ENCODE measurements around the gene ITPA. TPM values are rescaled to one million over a fixed set of nuclear protein-coding genes. Genes with fewer than 3 reads are reported as not detected.

ITPA gene
- total RNA-seq, 1 experiment from 2014 or later = 78.9 TPM

- in situ Hi-C loops (cut with HindIII; ENCODE audit: low sequenced_read_pairs) = no loop called here
- DNase-seq (ENCODE audit: low spot score) = no peak
These were observed 28.0 kb downstream of the ITPA start for GRCh38 chr20:3237011-3237957.

- in situ Hi-C loops (cut with HindIII; ENCODE audit: low sequenced_read_pairs) = no loop called here
- no peak for DNase-seq (ENCODE audit: low spot score)
These were observed 28.8 kb downstream of the ITPA start for GRCh38 chr20:3237958-3238615.

- in situ Hi-C loops (cut with HindIII; ENCODE audit: low sequenced_read_pairs) = no loop called here
- no peak for DNase-seq (ENCODE audit: low spot score)
These were observed 29.3 kb downstream of the ITPA start for GRCh38 chr20:3238616-3239025.

DNA sequence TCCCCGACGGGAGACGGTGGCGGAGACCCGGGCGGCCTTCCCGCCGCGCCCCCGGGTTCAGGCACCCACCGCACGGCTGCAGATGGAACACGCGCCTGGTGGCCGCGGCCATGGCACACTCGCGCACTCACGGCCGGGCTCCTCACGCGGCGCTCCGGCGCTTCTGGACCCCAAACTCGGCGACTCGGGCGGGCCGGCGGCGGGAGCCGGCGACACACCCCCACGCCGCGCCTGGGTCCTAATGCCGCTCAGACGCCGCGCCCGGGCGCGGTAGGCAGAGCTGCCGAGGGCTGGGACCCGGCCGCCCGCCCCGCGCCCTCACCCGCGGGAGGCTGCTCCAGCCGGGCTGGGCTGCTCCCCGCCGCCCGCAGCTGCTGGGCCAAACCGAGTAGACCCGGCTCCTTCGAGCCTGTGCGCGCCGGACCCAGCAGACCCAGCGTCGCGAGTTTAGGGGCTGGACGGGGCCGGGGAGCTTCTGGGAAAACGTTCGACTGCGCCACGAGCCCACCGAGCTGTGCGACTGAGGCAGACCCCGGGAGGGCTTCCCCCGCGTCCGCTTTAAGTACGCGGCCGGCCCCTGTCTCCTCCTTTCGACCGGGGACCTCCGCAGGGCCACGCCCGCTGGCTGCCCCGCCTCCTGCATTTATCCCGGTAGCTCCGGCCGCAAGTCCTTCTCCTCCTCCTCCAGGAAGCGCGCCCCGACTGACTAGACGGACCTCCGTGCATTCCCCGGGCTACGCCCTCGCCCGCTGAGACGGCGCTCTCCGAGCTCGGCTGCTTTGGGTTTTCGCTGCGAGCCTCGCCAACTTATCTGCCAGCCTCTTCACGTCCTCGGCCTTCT lies 29.9 kb downstream of the ITPA start, which contains the start of gene SLC4A11:
SLC4A11 (minus strand) TSS at position 165 of the 841 bp plus-strand sequence; CDS start at position 112, 53 bp downstream.
- peak; percentile 15 for DNase-seq (ENCODE audit: low spot score)
- in situ Hi-C loops (cut with HindIII; ENCODE audit: low sequenced_read_pairs) = no loop called here

DNA sequence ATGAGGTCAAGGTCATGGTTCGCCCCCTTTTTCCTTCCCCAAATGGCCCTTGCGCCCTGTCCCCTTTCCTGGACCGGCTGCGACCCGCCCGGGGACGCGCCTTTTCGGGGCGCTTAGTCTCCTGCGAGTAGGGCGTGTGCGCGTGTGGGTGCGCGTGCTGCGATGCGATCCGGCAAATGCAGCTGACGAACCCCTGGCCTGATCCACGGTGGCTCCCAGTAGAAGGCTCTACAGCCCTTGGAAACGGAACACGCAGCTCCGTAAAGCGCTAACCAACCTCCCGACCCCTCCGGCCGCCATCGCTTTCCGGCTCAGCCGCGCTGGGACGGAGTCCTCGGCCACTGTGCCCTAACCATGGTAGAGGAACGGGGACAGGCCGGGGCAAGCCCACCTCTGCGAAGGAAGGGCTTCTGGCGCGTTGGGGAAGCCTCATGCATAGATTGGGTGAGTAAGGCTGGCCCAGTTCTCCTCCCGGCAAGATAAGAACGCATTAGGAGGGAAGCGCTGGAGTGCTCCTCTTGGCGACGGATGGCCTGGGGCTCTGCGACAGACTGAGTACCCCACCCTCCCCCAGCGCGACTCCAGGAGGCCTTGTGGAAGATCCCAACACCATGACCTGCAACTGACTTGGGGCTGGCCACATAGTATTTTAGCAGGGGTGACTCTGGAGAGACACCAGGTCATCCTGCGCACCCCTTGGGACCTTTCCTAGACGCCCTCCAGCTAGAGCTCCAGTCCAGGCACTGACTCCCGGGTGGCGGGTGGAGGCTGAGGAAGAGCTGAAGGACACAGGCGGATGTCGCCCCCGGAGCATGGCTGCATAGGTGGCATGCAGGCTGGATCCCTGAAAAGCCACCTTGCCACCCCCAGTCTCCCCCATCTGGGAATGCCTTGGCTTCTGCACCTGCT lies 30.8 kb downstream of the ITPA start:
- DNase-seq (ENCODE audit: low spot score) = no peak
- in situ Hi-C loops (cut with HindIII; ENCODE audit: low sequenced_read_pairs) = no loop called here

DNA sequence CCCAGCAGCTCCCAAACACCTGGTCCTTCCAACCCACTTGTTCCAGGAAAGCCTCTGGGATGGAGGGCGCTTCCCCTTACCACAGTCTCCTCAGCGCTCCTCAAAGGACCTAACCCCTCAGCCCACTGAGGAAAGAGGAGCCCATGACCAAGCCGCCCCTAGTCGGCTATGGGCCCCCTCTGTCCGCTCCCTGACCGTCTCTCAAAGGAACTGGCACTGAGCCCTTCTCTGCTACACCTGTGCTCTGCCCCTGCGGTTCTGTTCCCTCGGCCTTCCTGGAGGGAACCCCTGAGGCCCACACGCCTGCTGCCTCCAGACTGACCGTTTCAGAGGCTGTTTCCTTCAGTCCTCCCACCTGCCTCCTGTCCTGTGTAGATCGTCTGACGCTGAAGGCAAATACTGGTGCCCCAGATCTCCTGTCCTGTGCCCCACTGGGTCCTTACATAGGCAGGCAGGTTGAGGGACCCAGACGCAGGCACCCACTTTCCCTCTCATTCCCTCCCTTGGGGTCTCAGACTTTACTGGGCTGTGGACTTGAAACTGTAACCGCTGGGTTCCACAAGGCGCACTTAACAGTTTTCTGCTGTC lies 31.6 kb downstream of the ITPA start:
- no peak for DNase-seq (ENCODE audit: low spot score)
- in situ Hi-C loops (cut with HindIII; ENCODE audit: low sequenced_read_pairs) = no loop called here

DNA sequence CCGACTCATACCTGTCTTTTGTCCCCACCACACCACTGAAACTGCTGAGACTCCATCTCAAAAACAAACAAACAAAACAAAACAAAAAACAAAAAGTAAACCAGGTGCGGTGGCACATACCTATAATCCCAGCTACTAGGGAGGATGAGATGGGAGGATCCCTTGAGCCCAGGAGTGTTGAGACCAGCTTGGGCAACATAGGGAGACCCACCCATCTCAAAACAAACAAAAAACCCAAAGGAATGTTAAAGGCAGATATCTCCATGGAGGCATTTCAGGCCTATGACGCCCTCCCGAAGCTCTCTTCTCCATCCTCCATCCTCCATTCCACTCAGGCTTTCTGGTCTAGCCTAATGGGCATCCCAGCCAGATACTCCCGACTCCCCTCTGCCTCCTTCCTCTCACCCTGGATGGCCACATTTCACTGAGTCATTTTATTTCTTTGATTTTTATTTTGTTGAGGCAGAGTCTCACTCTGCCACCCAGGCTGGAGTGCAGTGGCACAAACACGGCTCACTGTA lies 32.9 kb downstream of the ITPA start:
- in situ Hi-C loops (cut with HindIII; ENCODE audit: low sequenced_read_pairs) = no loop called here
- no peak for DNase-seq (ENCODE audit: low spot score)

GRCh38 chr20:3243718-3244358 lies 34.5 kb downstream of the ITPA start:
- no peak for DNase-seq (ENCODE audit: low spot score)

GRCh38 chr20:3244613-3245012 lies 35.3 kb downstream of the ITPA start:
- in situ Hi-C loops (cut with HindIII; ENCODE audit: low sequenced_read_pairs) = no loop called here
- no peak for DNase-seq (ENCODE audit: low spot score)

More at GRCh38 chr20:3243718-3244358, 34.5 kb downstream of the ITPA start:
- in situ Hi-C loops (cut with HindIII; ENCODE audit: low sequenced_read_pairs) = no loop called here

DNA sequence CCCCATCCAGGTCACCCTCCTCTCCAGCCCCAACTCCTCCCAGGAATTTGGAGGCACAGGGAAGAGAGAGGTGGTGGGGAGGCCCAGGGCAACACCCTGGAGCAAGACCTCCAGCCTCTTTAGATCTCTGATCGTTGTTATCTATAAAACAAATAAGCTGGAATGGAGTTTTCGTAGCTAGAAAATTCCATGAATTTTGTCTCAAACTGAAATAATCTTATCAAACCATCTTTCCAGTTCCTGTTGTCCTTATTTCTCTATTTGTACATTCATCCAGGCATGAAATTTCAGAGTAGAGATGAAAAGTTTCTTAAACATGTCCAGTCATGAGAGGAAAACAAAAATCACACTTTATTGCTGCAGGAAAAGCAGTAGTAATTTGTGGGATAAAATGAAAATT lies 35.9 kb downstream of the ITPA start:
- in situ Hi-C loops (cut with HindIII; ENCODE audit: low sequenced_read_pairs) = no loop called here

DNA sequence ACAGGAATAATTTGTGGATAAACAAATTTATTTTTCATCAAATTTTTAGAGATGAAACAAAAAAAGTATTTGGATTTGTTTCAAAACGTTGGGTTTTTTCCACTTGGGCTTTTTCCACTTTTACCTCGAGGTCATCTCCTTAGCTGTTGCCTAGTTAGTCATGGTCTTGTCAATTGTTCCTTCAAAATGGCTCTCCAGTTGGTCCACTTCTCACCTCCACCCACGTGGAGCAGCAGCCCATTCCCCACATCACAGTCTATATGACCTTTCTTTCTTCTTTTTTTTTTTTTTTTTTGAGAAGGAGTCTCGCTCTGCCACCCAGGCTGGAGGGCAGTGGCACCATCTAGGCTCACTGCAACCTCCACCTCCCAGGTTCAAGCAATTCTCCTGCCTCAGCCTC lies 36.4 kb downstream of the ITPA start:
- DNase-seq (ENCODE audit: low spot score) = no peak
- in situ Hi-C loops (cut with HindIII; ENCODE audit: low sequenced_read_pairs) = no loop called here

More for the DNA sequence above, 35.9 kb downstream of the ITPA start:
- no peak for DNase-seq (ENCODE audit: low spot score)

- no peak for DNase-seq (ENCODE audit: low spot score)
- in situ Hi-C loops (cut with HindIII; ENCODE audit: low sequenced_read_pairs) = no loop called here
These were observed 37.4 kb downstream of the ITPA start for GRCh38 chr20:3246682-3247081.

DNA sequence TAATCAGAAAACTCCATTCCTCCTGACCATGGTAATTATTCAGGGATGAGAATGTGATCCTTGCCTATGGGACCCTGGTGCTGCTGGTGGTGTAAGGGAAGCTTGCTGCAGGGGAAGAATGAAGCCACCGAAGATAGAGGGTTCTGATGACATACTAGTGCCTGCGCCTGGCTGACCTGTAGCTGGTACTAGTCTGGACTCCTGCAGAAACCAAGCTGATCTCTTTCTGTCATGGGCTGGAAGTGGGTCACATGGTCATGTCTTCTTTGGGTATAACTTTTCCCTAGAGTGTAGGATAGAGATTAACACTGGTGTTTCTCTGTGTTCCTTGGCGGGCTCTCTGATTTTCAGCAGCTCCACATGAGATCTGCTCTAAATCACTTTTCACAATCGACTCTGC lies 38.3 kb downstream of the ITPA start:
- in situ Hi-C loops (cut with HindIII; ENCODE audit: low sequenced_read_pairs) = no loop called here
- peak; percentile 11 for DNase-seq (ENCODE audit: low spot score)

DNA sequence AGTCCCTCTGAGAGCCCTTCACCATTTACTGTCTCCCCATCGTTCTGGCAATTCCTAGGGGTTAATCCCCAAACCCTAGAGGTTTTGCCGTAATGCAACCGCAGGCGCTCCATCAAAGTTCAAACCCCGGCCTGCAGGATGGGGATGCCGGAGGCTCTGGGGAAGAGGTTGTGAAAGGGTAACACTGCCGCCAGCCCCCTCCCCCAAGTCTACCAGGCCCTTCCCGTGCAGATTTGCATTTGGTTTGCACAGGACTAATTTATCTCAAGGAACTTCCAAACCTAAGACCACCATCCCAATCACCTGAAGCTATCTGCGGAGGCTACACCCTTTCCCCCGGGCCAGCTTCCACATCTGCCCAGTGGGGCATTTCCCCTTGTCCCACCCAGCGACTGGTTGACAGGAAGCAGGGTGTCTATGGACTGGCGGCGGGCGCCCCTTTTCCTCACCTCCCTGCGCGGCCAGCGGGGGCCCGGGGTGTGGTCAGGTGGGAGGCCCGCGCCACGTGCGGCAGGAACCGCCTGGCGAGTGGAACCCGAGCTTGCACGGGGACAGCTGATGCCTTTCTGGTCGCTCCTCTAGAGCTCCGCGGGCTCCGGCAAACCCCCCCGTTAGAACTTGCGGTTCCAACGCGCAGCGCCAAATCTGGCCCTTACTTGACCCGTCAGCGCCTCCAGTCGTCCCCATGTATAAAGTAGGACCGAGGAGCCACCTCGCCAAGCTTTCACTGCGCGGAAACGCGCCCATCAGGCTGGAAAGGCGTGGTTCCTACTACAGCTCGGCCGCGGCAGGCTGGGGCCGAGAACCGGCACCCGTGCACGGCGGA lies 39.1 kb downstream of the ITPA start:
- in situ Hi-C loops (cut with HindIII; ENCODE audit: low sequenced_read_pairs) = no loop called here
- DNase-seq (ENCODE audit: low spot score) = no peak

- DNase-seq (ENCODE audit: low spot score) = no peak
- in situ Hi-C loops (cut with HindIII; ENCODE audit: low sequenced_read_pairs) = no loop called here
These were observed 39.7 kb downstream of the ITPA start for GRCh38 chr20:3248993-3249347.

- in situ Hi-C loops (cut with HindIII; ENCODE audit: low sequenced_read_pairs) = no loop called here
- peak; percentile 13 for DNase-seq (ENCODE audit: low spot score)
These were observed 40.8 kb downstream of the ITPA start for GRCh38 chr20:3250091-3250504.

DNA sequence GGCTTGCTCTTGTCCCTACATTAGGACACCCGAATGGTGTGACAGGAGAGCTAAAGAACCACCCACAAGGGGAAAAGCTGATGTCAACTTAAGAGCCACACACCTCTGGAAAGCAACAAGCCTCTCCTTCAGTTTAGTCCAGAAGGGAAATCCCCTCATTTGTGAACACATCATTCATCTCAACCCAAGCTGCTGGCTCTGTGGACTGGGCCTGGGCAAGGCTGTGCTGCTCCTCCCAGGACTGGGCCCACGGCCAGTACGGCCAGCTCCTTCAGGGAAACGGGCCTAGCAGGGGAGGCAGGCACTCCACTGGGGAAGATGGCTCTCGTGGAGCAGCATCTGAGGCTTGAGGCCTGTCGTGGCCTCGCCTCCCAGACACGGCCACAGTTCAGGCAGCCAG lies 42.5 kb downstream of the ITPA start:
- in situ Hi-C loops (cut with HindIII; ENCODE audit: low sequenced_read_pairs) = no loop called here
- peak; percentile 50 for DNase-seq (ENCODE audit: low spot score)

Data from G401 (cell line).